OCI-LY7 (cell line): Measurements from ENCODE around the gene FMNL2. TPM values are rescaled to one million over a fixed set of nuclear protein-coding genes. Genes with fewer than 3 reads are reported as not detected.

Experiments used
- BruUV-seq: library from RNA; stranded (reverse); fragments of 400-500 nt; replicated peaks from 2 replicates; lab custom pipeline; 2021; lab: Mats Ljungman, UMichigan
- CTCF ChIA-PET: fragments of 300-600 bp; sonication (Branson Sonifier 250); formaldehyde crosslinking; loops from one replicate; lab custom pipeline; 2022; ENCODE audit warnings: antibody characterized with exemption; ENCODE audit not compliant: unreplicated experiment; lab: Charles Lee
- POLR2A ChIA-PET: fragments of 300-600 bp; sonication (Branson Sonifier 250); formaldehyde crosslinking; loops from one replicate; lab custom pipeline; 2022; ENCODE audit warnings: antibody characterized with exemption; lab: Charles Lee
- DNase-seq: peaks from one replicate; pipeline ENCODE4 v3.0.0-alpha.2; 2015; ENCODE audit warnings: low spot score
- H2AFZ ChIP-seq: fragments of 200-600 bp; sonication (generic), shearing (Covaris generic); 2 replicates; pipeline ENCODE4 v1.6.1; 2014; ENCODE audit warnings: mild to moderate bottlenecking, antibody characterized with exemption, low read length, moderate library complexity
- H3K27ac ChIP-seq: fragments of 200-600 bp; sonication (generic); 2 replicates; pipeline ENCODE4 v1.5.1; 2014; ENCODE audit warnings: mixed run types, low read depth, mild to moderate bottlenecking, moderate library complexity, low read length, inconsistent platforms; ENCODE audit not compliant: poor library complexity, severe bottlenecking
- H3K36me3 ChIP-seq: fragments of 200-600 bp; sonication (generic); 2 replicates; pipeline ENCODE4 v1.6.1; 2014; ENCODE audit warnings: mild to moderate bottlenecking, antibody characterized with exemption, low read length, moderate library complexity, mixed read lengths; ENCODE audit not compliant: insufficient read depth
- H3K4me1 ChIP-seq: fragments of 200-600 bp; sonication (generic); 2 replicates; pipeline ENCODE4 v1.5.1; 2014; ENCODE audit warnings: mild to moderate bottlenecking, low read length; ENCODE audit not compliant: insufficient read depth, poor library complexity, severe bottlenecking
- H3K4me2 ChIP-seq: fragments of 200-600 bp; sonication (generic); 2 replicates; pipeline ENCODE4 v1.6.1; 2014; ENCODE audit warnings: mild to moderate bottlenecking, low read length
- H3K4me3 ChIP-seq: fragments of 200-600 bp; sonication (generic); 2 replicates; pipeline ENCODE4 v1.5.1; 2014; ENCODE audit warnings: mild to moderate bottlenecking, low read depth, low read length; ENCODE audit not compliant: poor library complexity, severe bottlenecking
- H3K79me2 ChIP-seq: fragments of 200-600 bp; sonication (generic); 2 replicates; pipeline ENCODE4 v1.6.1; 2016; ENCODE audit warnings: low read depth, mild to moderate bottlenecking, low read length, moderate library complexity, mixed read lengths; ENCODE audit not compliant: insufficient read depth
- H3K9me2 ChIP-seq: fragments of 200-600 bp; sonication (generic); 2 replicates; pipeline ENCODE4 v1.6.1; 2016; ENCODE audit warnings: mild to moderate bottlenecking, low read length, mixed read lengths; ENCODE audit not compliant: insufficient read depth
- H3K9me3 ChIP-seq: fragments of 200-600 bp; sonication (generic); 2 replicates; pipeline ENCODE4 v1.6.1; 2014; ENCODE audit warnings: mild to moderate bottlenecking, mixed run types, low read length, mixed read lengths
- H4K20me1 ChIP-seq: fragments of 200-600 bp; sonication (generic); 2 replicates; pipeline ENCODE4 v1.6.1; 2014; ENCODE audit warnings: mild to moderate bottlenecking, antibody characterized with exemption, low read length, moderate library complexity, mixed read lengths; ENCODE audit not compliant: insufficient read depth
- EZH2phosphoT487 ChIP-seq: fragments of 200-600 bp; sonication (generic); IDR thresholded peaks from 2 replicates; pipeline ENCODE4 v1.6.1; 2018; ENCODE audit warnings: low read depth, borderline replicate concordance, mild to moderate bottlenecking, mixed run types, antibody characterized with exemption, low read length, moderate library complexity, mixed read lengths
- intact Hi-C: fragments of 100-400 bp; cut with micrococcal nuclease; formaldehyde crosslinking; loops from one replicate; pipeline ENCODE4 v1.10.0; 2022; ENCODE audit not compliant: unreplicated experiment
- total RNA-seq, 2 experiments: library from RNA; depleted of rRNA in 1 of 2; stranded (reverse); fragments of >200 nt in 1 of 2; shearing (Covaris generic) in 1 of 2; gene quantifications; 2 replicates each; pipeline ENCODE4 v1.2.3, GENCODE V29; 2014 to 2022
- TF ChIP-seq, protein P1 (sequence below): fragments of 200-600 bp; sonication (generic); conservative IDR thresholded peaks from 2 replicates; pipeline ENCODE4 v1.5.1; 2014; ENCODE audit warnings: mild to moderate bottlenecking, antibody characterized with exemption, low read length, moderate library complexity, mixed read lengths

The FMNL2 gene
- total RNA-seq, 2 experiments from 2014 or later: 0.03 to 0.21 TPM

DNA sequence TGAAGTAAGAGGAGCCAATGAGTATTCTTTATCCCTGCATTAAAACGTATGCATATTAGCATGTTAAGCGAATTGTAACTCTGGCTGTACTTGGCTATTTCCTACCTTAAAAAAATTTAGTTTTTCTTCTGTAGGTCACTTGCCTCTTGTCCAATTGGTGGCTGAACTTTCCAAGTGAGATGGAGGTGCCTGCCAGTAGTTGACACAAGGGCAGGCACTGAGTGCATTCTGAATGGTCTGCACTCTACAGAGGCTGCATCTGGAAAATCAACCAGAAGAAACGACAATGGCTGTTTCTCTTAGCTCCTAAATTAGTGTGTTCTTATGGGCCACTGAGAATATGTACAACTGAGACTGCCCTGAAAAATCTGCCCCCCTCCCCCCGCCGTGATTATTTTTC, 221.5 kb downstream of the FMNL2 start:
- H3K9me2 ChIP-seq: no peaks in the 10 kb centered on the region
- no peak overlapping the region for H2AFZ ChIP-seq
- ChIA-PET POLR2A (no interaction called here), CTCF (no interaction called here)
- no peaks in the 10 kb centered on the region for H4K20me1 ChIP-seq
- H3K79me2 ChIP-seq: no peaks in the 10 kb centered on the region
- H3K36me3 ChIP-seq: no peaks in the 10 kb centered on the region
- no peak overlapping the region for H3K4me3 ChIP-seq
- H3K9me3 ChIP-seq: no peaks in the 10 kb centered on the region
- no peaks in the 10 kb centered on the region for H3K4me1 ChIP-seq
- H3K4me2 ChIP-seq: no peak overlapping the region
- TF ChIP-seq, protein P1, sequence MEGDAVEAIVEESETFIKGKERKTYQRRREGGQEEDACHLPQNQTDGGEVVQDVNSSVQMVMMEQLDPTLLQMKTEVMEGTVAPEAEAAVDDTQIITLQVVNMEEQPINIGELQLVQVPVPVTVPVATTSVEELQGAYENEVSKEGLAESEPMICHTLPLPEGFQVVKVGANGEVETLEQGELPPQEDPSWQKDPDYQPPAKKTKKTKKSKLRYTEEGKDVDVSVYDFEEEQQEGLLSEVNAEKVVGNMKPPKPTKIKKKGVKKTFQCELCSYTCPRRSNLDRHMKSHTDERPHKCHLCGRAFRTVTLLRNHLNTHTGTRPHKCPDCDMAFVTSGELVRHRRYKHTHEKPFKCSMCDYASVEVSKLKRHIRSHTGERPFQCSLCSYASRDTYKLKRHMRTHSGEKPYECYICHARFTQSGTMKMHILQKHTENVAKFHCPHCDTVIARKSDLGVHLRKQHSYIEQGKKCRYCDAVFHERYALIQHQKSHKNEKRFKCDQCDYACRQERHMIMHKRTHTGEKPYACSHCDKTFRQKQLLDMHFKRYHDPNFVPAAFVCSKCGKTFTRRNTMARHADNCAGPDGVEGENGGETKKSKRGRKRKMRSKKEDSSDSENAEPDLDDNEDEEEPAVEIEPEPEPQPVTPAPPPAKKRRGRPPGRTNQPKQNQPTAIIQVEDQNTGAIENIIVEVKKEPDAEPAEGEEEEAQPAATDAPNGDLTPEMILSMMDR: no peak
- TF ChIP-seq EZH2phosphoT487: no peak
- BruUV-seq: no TSS peak
- intact Hi-C loops: no loop called here
- no peak overlapping the region for H3K27ac ChIP-seq
- no peak for DNase-seq

DNA sequence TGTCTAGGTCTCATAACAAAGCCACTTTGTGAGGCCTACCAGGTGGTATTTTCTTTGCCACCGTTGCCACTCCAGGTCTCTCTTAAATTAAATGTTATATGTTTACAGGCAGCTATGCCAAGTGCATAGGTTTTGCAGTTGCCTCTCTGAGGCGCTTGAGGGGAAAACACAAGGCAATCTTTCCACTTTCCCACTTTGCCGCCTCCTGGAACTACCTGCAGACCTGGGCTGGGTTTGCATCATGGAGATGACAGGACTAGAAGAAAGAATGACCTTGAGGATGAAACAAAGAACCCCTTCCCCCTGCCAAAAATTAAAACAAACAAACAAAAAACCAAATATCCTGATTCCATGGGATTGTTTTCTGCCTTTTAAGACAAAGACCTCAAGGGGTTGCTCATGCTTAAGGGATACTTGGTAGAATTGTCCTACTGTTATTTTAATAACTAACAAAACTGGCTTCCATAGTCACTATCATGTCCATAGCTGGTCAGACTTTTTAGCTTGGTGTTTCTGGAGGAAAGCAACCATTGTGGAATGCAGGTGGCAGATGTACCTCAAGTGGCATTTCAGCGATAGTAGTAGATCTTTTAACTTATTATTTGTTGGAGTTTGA, 222.4 kb downstream of the FMNL2 start:
- Histone ChIP-seq H3K79me2 (no peaks in the 10 kb centered on the region), H3K4me2 (no peak overlapping the region), H2AFZ (no peak overlapping the region), H3K36me3 (no peaks in the 10 kb centered on the region), H3K27ac (no peak overlapping the region), H3K9me3 (no peaks in the 10 kb centered on the region), H3K4me3 (no peak overlapping the region), H3K4me1 (no peaks in the 10 kb centered on the region), H3K9me2 (no peaks in the 10 kb centered on the region), H4K20me1 (no peaks in the 10 kb centered on the region)
- BruUV-seq: no TSS peak
- CTCF ChIA-PET: no interaction called here
- POLR2A ChIA-PET: no interaction called here
- intact Hi-C loops: no loop called here
- DNase-seq: no peak
- no peak for TF ChIP-seq EZH2phosphoT487
- TF ChIP-seq, protein P1: no peak

DNA sequence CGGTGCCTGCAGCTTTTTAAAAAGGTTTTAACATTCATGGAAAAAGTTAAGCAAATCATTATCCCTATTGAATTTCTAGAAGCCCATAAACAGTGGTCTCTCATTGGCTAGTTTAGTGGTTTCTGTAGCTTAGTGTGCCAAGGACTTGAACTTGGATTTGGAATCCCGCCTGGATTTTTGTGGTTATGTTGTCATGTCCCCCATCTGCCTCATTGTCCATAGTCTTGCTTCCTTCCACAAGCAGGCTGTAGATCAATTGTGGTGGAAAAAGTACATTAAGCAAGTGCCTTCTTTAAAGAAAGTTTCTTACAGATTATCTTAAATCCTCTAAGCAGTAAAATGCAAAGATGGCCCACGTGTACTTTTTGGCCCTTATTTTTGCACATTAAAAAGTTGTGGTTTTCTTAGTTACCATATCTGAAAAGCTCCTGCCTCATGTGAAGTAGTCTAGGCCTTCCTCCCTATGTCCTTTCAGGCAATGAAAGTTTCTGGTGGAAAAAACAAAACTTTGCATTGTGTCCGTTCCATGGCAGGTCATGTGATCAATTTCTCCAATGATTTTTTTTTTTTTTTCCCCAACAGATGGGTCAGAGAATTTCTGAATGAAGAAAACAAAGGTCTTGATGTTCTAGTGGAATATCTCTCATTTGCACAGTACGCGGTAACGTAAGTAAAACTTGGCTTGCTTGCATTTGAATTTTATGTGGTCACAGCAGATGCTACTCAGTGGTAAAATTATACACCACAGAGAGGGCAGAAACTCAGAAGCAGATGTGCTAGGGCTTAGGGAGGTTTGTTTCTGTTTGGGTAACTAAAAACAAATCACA, 223.4 kb downstream of the FMNL2 start:
- no peaks in the 10 kb centered on the region for H4K20me1 ChIP-seq
- H3K9me3 ChIP-seq: no peaks in the 10 kb centered on the region
- intact Hi-C loops: no loop called here
- no TSS peak for BruUV-seq
- H3K27ac ChIP-seq: no peak overlapping the region
- DNase-seq: no peak
- no peaks in the 10 kb centered on the region for H3K79me2 ChIP-seq
- TF ChIP-seq, protein P1: no peak
- no peak for TF ChIP-seq EZH2phosphoT487
- no peak overlapping the region for H3K4me3 ChIP-seq
- no peaks in the 10 kb centered on the region for H3K4me1 ChIP-seq
- ChIA-PET CTCF (no interaction called here), POLR2A (interaction anchor here (0.6 kb wide), 1 partner anchor 11 kb away, joined by 4 read pairs; no protein-coding TSS in a partner anchor)
- no peak overlapping the region for H3K4me2 ChIP-seq
- H3K36me3 ChIP-seq: no peaks in the 10 kb centered on the region
- no peak overlapping the region for H2AFZ ChIP-seq
- no peaks in the 10 kb centered on the region for H3K9me2 ChIP-seq
